Fibroblast of pulmonary artery (primary cell): ENCODE data around the gene UIMC1.

ENCODE experiments used
- DNase-seq: peaks from one replicate; pipeline ENCODE4 v3.0.0-alpha.2; 2010; ENCODE audit warnings: low read depth
- H3K4me3 ChIP-seq: replicated peaks from 2 replicates; pipeline ENCODE4 v1.5.1; 2011; ENCODE audit warnings: low read depth, mild to moderate bottlenecking, control low read depth, low read length, moderate library complexity
- CTCF ChIP-seq: IDR thresholded peaks from 2 replicates; pipeline ENCODE4 v1.5.1; 2011; ENCODE audit warnings: mild to moderate bottlenecking, control low read depth, low read length, inconsistent platforms; ENCODE audit errors: missing control alignments

Gene UIMC1

GRCh38 chr5:176881021-176881749 is 125.4 kb downstream of the UIMC1 start:
- no peak for TF ChIP-seq CTCF
- DNase-seq: no peak
- no peak overlapping the region for H3K4me3 ChIP-seq

GRCh38 chr5:176880366-176881020 is 126.1 kb downstream of the UIMC1 start:
- no peak for TF ChIP-seq CTCF
- no peak for DNase-seq
- H3K4me3 ChIP-seq: no peak overlapping the region

GRCh38 chr5:176879663-176880361 is 126.8 kb downstream of the UIMC1 start:
- TF ChIP-seq CTCF: no peak
- H3K4me3 ChIP-seq: no peak overlapping the region
- no peak for DNase-seq

- DNase-seq: no peak
- TF ChIP-seq CTCF: no peak
- H3K4me3 ChIP-seq: no peak overlapping the region
These were observed 127.5 kb downstream of the UIMC1 start for GRCh38 chr5:176878906-176879662.

- H3K4me3 ChIP-seq: no peak overlapping the region
- no peak for DNase-seq
- no peak for TF ChIP-seq CTCF
These were observed 128.1 kb downstream of the UIMC1 start for GRCh38 chr5:176878463-176878862.

- H3K4me3 ChIP-seq: no peak overlapping the region
- no peak for TF ChIP-seq CTCF
- no peak for DNase-seq
These were observed 128.7 kb downstream of the UIMC1 start for GRCh38 chr5:176877793-176878331.
